ENCODE measurements around the gene FOSL2.
"Not testable (repeated sequence)": the region's sequence is repeated elsewhere in the genome, so short reads cannot be mapped to it uniquely, and the experiment has no call there.

The FOSL2 gene

GRCh38 chr2:28366496-28367282 is 26.0 kb upstream of the FOSL2 start:
- no peak for DNase-seq (ENCODE audit: low read depth)
- TF ChIP-seq, protein P1, sequence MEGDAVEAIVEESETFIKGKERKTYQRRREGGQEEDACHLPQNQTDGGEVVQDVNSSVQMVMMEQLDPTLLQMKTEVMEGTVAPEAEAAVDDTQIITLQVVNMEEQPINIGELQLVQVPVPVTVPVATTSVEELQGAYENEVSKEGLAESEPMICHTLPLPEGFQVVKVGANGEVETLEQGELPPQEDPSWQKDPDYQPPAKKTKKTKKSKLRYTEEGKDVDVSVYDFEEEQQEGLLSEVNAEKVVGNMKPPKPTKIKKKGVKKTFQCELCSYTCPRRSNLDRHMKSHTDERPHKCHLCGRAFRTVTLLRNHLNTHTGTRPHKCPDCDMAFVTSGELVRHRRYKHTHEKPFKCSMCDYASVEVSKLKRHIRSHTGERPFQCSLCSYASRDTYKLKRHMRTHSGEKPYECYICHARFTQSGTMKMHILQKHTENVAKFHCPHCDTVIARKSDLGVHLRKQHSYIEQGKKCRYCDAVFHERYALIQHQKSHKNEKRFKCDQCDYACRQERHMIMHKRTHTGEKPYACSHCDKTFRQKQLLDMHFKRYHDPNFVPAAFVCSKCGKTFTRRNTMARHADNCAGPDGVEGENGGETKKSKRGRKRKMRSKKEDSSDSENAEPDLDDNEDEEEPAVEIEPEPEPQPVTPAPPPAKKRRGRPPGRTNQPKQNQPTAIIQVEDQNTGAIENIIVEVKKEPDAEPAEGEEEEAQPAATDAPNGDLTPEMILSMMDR (conservative IDR thresholded peaks at IDR 0.05; ENCODE audit: low read length) = no peak
- H3K4me3 ChIP-seq (ENCODE audit: low read length) = no peak overlapping the region

- no peak overlapping the region for H3K4me3 ChIP-seq (ENCODE audit: low read length)
- TF ChIP-seq, protein P1 (conservative IDR thresholded peaks at IDR 0.05; ENCODE audit: low read length) = no peak
- DNase-seq (ENCODE audit: low read depth) = no peak
These were observed 24.8 kb upstream of the FOSL2 start for GRCh38 chr2:28367667-28368356.

DNA sequence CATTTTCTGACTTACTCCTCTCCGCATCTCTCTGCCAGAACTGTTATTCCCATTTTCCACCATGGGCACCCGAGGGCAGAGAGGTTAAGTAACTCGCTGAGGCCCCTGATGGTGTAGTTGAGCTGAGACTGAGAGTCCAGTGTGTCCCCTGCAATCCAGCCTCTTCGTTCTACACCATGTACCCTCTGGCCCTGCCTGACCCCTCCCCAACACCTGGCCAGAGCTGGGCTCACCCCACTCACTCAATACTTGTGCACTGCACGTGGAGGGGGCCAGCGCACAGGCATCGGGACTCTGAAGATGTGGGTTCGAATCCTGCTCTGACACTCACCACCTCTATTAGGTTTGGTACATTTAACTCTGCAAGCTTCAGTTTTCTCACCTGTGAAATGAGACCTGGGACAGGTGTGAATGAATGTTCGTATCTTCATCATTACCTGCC is 24.3 kb upstream of the FOSL2 start:
- H3K4me3 ChIP-seq (ENCODE audit: low read length) = no peak overlapping the region
- no peak for DNase-seq (ENCODE audit: low read depth)
- TF ChIP-seq, protein P1 (conservative IDR thresholded peaks at IDR 0.05; ENCODE audit: low read length) = no peak

DNA sequence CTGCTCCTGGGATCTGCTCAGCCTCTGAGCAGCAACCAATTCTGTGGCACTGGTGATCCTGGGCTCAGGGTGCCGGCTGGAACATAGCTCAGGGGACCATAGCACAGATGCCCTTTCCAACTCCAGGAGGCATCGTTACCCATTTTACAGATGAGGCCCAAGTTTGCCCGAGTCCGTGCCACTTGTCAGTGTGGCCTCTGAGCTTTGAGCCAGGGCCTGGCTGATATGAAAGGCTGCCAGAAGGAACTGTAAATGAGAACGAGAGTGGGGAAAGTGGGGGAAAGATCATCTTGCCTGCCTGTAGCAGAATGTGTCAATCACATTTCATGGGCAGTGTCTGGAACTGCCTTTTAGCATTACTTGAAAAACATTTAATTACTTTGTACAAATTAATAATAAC is 23.3 kb upstream of the FOSL2 start:
- H3K4me3 ChIP-seq (ENCODE audit: low read length) = no peak overlapping the region
- DNase-seq (ENCODE audit: low read depth) = no peak
- TF ChIP-seq, protein P1 (conservative IDR thresholded peaks at IDR 0.05; ENCODE audit: low read length) = no peak

DNA sequence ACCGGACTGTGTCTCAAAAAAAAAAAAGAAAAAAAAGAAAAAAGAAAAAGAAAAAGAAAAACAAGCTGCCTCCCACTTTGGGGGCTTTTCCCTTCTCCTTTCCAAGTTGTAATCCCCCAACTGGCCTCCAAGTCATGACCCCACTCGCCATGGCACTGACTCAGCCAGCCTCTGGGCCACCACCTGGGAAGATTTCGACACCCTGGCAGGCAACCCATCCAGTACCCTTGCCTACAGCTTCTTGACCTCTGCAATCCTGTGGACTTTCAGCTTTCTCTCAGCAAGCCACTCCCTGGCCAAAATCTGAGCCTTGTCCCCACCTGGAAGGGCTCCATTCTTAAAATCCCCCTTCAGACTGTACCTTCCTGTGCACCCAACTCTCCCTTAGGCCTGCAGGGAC is 22.3 kb upstream of the FOSL2 start:
- no peak overlapping the region for H3K4me3 ChIP-seq (ENCODE audit: low read length)
- no peak for DNase-seq (ENCODE audit: low read depth)
- TF ChIP-seq, protein P1 (conservative IDR thresholded peaks at IDR 0.05; ENCODE audit: low read length) = no peak

DNA sequence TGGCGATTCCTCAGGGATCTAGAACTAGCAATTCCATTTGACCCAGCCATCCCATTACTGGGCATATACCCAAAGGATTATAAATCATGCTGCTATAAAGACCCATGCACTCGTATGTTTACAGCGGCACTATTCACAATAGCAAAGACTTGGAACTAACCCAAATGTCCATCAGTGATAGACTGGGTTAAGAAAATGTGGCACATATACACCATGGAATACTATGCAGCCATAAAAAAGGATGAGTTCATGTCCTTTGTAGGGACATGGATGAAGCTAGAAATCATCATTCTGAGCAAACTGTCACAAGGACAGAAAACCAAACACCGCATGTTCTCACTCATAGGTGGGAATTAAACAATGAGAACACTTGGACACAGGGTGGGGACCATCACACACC is 20.9 kb upstream of the FOSL2 start:
- H3K4me3 ChIP-seq (ENCODE audit: low read length); DNase-seq (ENCODE audit: low read depth): not testable (repeated sequence)

GRCh38 chr2:28373854-28374253 is 18.8 kb upstream of the FOSL2 start:
- H3K4me3 ChIP-seq (ENCODE audit: low read length) = no peak overlapping the region
- DNase-seq (ENCODE audit: low read depth) = no peak
- TF ChIP-seq, protein P1 (conservative IDR thresholded peaks at IDR 0.05; ENCODE audit: low read length) = no peak
